GM10847 (cell line): Measurements from ENCODE around the gene TRIM51G.
"Not testable (repeated sequence)": the region's sequence is repeated elsewhere in the genome, so short reads cannot be mapped to it uniquely, and the experiment has no call there.

Experiments
- POLR2A ChIP-seq: IDR thresholded peaks from 2 replicates; pipeline ENCODE4 v1.6.1; 2011; ENCODE audit not compliant: insufficient read length; ENCODE audit errors: extremely low read depth

TRIM51G gene, protein sequence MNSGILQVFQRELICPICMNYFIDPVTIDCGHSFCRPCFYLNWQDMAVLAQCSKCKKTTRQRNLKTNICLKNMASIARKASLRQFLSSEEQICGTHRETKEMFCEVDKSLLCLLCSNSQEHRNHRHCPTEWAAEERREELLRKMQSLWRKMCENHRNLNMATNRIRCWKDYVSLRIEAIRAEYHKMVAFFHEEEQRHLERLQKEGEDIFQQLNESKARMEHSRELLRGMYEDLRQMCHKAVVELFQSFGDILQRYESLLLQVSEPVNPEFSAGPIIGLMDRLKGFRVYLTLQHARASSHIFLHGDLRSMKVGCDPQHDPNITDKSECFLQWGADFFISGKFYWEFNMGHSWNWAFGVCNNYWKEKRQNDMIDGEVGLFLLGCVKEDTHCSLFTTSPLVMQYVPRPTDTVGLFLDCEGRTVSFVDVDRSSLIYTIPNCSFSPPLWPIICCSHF

GRCh38 chr11:48983785-48984184 is at the start of gene TRIM51G:
TSS of gene TRIM51G (minus strand) at chr11:48983885. CDS start at chr11:48981695, 2,190 bp downstream.
- TF ChIP-seq POLR2A, result not testable (repeated sequence)

GRCh38 chr11:49028523-49028922 is 44.8 kb upstream of the TRIM51G start, which contains the start of gene TRIM49B:
TSS of gene TRIM49B (plus strand) at chr11:49028823. CDS start at chr11:49031600, 2,777 bp downstream.
- TF ChIP-seq POLR2A, result not testable (repeated sequence)
